Stimulated activated naive CD8-positive, alpha-beta T cell treated with anti-CD3 and anti-CD28 coated beads, Interleukin-15, amount 100 ng/mL, for 72 hours (primary cell): ENCODE measurements around the gene PEA15.
A peak's percentile ranks its signal among the peaks of the same experiment; 100 is the strongest.

Experiments used
- ATAC-seq: fragments of 150-1000 bp; cut with Tn5 transposase; 2 replicates; pipeline ENCODE4 v1.10.0; 2021; ENCODE audit warnings: mild to moderate bottlenecking, moderate library complexity
- DNase-seq, 2 donors: peaks; one replicate each; pipeline ENCODE4 v3.0.0; 2021 to 2022
- H3K27ac Mint-ChIP-seq, 2 donors: one replicate each; pipeline ENCODE4 v1.8.0; 2022; ENCODE audit warnings: mild to moderate bottlenecking in 2 of 2, mixed read lengths in 2 of 2, moderate library complexity in 2 of 2
- H3K27me3 Mint-ChIP-seq: one replicate; pipeline ENCODE4 v1.8.0; 2022; ENCODE audit warnings: mixed read lengths
- H3K4me1 Mint-ChIP-seq: one replicate; pipeline ENCODE4 v1.8.0; 2022; ENCODE audit warnings: mild to moderate bottlenecking, mixed read lengths
- H3K4me3 Mint-ChIP-seq, 2 donors: one replicate each; pipeline ENCODE4 v1.8.0; 2022; ENCODE audit warnings: mild to moderate bottlenecking in 2 of 2, mixed read lengths in 2 of 2, moderate library complexity in 1 of 2
- H3K9me3 Mint-ChIP-seq, 2 donors: one replicate each; pipeline ENCODE4 v1.8.0; 2022; ENCODE audit warnings: mixed read lengths in 2 of 2

PEA15 gene

DNA sequence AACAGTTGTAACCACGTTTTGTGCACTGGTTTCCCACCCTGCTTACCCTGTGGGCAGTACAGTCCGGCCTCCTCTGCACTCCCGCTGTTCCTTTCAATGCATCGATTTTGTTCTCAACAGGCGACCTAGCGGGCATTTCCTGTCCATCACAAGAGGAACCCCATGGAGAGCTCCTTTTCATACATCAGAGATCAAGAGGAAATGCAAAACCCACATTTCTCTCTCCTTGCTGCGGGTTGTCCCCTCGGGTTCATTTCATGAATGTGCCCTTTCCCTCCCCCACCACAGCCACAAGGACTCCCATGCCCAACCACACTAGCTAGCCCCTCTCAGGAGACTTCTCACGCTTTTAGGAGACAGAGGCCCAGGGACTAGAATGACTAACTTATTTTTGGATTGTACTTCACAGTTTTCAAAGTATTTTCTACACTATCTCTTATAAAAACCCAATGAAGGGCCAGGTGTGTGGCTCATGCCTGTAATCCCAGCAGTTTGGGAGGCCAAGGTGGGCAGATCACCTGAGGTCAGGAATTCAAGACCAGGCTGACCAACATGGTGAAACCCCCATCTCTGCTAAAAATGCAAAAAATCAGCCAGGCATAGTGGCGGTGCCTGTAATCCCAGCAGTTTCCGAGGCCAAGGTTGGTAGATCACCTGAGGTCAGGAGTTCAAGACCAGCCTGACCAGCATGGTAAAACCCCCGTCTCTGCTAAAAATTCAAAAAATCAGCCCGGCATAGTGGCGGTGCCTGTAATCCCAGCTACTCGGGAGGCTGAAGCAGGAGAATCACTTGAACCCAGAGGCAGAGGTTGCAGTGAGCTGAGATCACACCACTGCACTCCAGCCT is 35.4 kb upstream of the PEA15 start:
- Mint-ChIP-seq H3K27ac (no peak overlapping the region), H3K9me3 (no peaks in the 10 kb centered on the region), H3K27me3 (peaks cover 47% of the 10 kb centered on the region), H3K4me1 (peaks cover 43% of the 10 kb centered on the region), H3K4me3 (peak overlapping the region; percentile 52 to 63)
- ATAC-seq (peak; percentile 96), DNase-seq (peak; percentile 62 to 82)

DNA sequence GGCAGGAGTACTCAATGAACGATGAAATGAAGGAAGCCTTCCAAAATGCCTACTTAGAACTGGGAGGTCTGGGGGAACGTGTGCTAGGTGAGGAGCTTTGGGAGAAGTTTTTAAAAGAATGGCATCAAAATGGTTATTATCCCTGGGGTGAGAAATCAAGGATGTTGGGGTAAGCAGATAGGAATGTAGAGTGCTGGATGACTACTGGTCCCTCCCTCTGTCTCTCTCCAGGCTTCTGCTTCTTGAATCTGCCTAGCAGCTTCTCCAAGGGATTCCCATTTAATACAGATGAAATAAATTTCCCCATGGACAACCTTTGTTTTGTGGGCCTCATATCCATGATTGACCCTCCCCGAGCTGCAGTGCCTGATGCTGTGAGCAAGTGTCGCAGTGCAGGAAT is 33.8 kb upstream of the PEA15 start:
- no peak overlapping the region for H3K27ac Mint-ChIP-seq
- DNase-seq, result no peak
- H3K4me3 Mint-ChIP-seq, result no peak overlapping the region
- peaks cover 35% of the 10 kb centered on the region for H3K4me1 Mint-ChIP-seq
- H3K27me3 Mint-ChIP-seq, result peaks cover 40% of the 10 kb centered on the region
- no peaks in the 10 kb centered on the region for H3K9me3 Mint-ChIP-seq
- ATAC-seq, result no peak

DNA sequence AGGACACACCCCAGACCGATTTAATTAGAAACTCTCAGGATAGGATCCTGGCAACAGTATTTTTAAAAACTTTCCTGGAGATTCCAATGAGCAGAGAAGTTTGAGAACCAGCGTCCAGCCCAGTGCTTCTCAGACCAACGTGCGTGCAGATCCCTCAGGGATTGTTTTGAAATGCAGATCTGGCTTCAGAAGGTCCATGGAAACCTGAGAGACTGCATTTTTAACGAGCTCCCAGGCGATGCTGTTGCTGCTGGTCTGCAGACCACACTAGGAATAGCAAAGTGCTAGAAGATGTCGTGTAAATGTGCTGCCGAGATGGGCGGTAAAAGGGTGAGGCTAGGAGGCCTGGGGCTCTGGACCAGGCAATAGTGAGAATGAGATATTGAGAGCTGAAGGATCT is 33.2 kb upstream of the PEA15 start:
- H3K4me3 Mint-ChIP-seq, result no peak overlapping the region
- H3K27ac Mint-ChIP-seq, result no peak overlapping the region
- no peak for DNase-seq
- H3K27me3 Mint-ChIP-seq, result peaks cover 40% of the 10 kb centered on the region
- H3K9me3 Mint-ChIP-seq, result no peaks in the 10 kb centered on the region
- ATAC-seq, result no peak
- H3K4me1 Mint-ChIP-seq, result peaks cover 32% of the 10 kb centered on the region

DNA sequence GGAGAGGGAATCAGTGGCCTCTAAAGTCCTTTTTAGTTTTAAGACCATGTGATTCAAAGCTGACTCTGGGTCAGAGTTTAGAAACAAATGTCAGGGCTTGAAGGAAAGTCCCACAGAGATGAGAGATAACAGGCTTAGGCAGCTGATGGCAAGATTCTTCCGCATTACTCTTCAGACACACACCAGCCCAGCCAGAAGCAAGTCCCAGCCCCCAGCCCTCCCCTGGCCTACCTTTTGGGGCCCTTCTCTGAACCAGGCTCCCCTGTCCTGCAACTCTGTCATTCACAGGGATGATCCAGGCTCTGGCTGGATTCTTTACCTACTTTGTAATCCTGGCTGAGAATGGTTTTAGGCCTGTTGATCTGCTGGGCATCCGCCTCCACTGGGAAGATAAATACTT is 28.0 kb upstream of the PEA15 start:
- no peak overlapping the region for H3K27ac Mint-ChIP-seq
- peaks cover 25% of the 10 kb centered on the region for H3K27me3 Mint-ChIP-seq
- H3K4me3 Mint-ChIP-seq, result no peak overlapping the region
- H3K9me3 Mint-ChIP-seq, result no peaks in the 10 kb centered on the region
- no peak for DNase-seq
- peaks cover 9% of the 10 kb centered on the region for H3K4me1 Mint-ChIP-seq
- no peak for ATAC-seq

DNA sequence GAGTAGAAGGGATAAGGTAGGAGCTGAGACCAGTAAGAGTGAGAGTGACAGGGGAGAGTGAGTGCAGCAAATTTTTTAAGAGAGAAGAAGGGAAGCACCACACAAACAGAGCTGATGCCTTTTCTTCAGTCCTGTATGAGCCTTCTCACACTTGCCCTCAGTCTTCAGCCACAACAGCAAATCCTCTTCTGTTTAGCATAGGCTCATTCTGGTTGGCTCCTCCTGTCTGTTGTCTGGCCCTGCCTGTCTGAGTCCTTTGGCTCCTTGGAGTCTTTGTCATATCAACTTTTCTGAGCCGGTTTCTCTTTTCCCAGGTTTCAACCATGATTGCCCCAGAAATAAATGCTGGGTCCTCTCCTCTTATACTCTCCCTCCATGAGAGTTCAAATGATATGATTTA is 27.5 kb upstream of the PEA15 start:
- Mint-ChIP-seq H3K4me3 (no peak overlapping the region), H3K4me1 (peaks cover 9% of the 10 kb centered on the region), H3K27me3 (peaks cover 20% of the 10 kb centered on the region), H3K27ac (no peak overlapping the region), H3K9me3 (no peaks in the 10 kb centered on the region)
- DNase-seq, result no peak
- ATAC-seq, result no peak

DNA sequence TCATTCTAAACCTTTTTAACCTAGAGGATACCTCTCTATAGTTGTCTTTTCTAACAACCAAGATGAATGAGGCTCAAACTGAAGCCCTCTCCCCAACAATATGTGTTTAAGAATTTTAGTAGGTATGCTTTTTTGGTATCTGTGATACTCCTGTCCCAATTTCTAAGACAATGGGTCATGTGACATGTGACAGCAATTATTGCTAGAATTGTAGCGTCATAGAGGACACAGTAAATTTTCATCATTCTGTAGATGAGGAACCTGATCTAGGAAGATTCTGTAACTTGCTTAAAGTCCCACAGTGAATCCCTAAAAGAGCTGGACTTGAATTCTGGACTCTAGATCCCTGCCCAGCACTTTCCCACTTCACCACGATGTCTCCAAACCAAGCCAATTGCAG is 26.5 kb upstream of the PEA15 start:
- peaks cover 9% of the 10 kb centered on the region for H3K4me1 Mint-ChIP-seq
- peaks cover 10% of the 10 kb centered on the region for H3K27me3 Mint-ChIP-seq
- ATAC-seq (no peak), DNase-seq (no peak)
- no peak overlapping the region for H3K27ac Mint-ChIP-seq
- no peaks in the 10 kb centered on the region for H3K9me3 Mint-ChIP-seq
- no peak overlapping the region for H3K4me3 Mint-ChIP-seq

DNA sequence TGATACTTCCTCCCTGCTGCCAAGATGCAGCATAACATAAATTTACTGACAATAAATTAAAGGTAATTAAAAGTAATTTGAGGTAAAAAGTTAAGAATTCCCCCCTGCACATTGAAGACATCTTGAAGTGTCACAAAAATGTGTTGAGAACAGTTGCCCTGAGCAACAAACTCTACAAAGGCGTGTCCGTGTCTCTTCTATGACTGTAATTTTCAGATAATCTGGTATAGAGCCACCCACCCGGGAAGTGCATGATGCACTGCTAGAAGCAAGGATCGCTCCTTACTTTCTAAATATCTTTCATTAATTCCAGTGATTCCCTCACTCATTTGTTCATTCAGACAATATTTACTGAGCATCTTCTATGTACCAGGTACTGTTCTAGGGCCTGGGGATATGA is 25.8 kb upstream of the PEA15 start:
- Mint-ChIP-seq H3K4me1 (peaks cover 9% of the 10 kb centered on the region), H3K9me3 (no peaks in the 10 kb centered on the region), H3K4me3 (no peak overlapping the region), H3K27me3 (peaks cover 3% of the 10 kb centered on the region), H3K27ac (no peak overlapping the region)
- no peak for DNase-seq
- ATAC-seq, result no peak

DNA sequence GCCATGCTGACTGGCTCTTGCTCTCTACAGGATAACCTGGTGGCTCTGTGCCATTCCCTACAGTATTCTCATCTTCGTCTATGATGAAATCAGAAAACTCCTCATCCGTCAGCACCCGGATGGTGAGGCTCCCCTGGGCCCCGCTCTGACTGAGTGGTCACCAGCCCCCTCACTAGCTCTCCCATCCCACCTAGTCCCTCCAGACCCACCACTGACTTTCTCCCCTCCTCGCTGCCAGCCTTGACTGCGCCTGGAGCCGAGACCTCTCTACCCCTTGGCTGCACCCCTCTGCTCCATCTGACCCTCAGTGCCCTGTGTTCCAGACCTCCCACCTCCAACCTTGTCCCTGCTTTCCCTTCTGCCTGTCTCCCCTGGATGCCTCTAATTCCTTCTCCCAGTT is 18.9 kb upstream of the PEA15 start:
- H3K4me1 Mint-ChIP-seq, result no peaks in the 10 kb centered on the region

DNA sequence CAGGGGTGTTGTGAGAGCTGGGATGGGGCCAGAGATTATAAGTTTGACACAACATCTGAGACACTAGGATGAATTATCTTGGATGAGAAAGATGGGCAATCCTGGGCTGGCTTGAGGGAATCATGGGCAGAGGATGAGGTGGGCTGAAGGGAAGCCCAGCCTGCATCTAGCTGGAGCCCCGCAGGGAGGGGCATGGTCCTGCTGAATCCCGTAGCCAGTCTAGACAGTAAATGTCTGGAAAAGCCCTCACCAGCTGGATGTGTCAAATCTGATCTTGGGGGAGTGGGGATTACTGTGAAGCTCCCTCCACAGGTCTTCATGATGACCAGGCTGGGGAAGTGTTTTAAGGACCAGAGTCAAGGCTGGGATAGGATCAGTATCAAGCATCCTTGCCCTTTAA is 18.5 kb upstream of the PEA15 start:
- DNase-seq (no peak), ATAC-seq (no peak)
- Mint-ChIP-seq H3K9me3 (no peaks in the 10 kb centered on the region), H3K27ac (peak overlapping the region; percentile 3 to 4), H3K4me1 (no peaks in the 10 kb centered on the region), H3K27me3 (peaks cover 13% of the 10 kb centered on the region), H3K4me3 (no peak overlapping the region)

More for the DNA sequence above, 18.9 kb upstream of the PEA15 start:
- DNase-seq (no peak), ATAC-seq (no peak)
- Mint-ChIP-seq H3K9me3 (no peaks in the 10 kb centered on the region), H3K27me3 (peaks cover 13% of the 10 kb centered on the region), H3K4me3 (no peak overlapping the region), H3K27ac (no peak overlapping the region)

DNA sequence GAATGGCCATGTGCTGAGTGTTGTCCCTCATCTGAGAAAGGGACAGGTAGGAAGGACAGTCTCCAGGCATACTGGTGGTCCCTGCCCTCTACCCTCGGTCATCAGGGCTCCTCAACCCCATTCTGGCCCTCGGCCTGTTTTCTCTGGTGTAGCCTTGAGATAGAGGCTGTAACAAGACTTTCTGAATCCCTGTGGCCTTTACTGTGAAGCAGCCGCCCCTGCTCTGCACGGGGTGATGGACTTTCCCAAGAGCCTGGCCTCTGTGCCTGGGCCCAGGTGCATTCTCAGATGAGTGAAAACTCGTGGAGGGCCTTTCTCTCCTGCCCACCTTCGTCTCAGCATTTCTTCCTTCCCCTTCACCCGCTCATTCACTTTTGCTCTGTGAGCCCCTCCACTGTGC is 17.8 kb upstream of the PEA15 start:
- no peak for ATAC-seq
- DNase-seq, result no peak
- Mint-ChIP-seq H3K4me1 (no peaks in the 10 kb centered on the region), H3K27ac (no peak overlapping the region), H3K9me3 (no peaks in the 10 kb centered on the region), H3K27me3 (peaks cover 13% of the 10 kb centered on the region), H3K4me3 (no peak overlapping the region)

DNA sequence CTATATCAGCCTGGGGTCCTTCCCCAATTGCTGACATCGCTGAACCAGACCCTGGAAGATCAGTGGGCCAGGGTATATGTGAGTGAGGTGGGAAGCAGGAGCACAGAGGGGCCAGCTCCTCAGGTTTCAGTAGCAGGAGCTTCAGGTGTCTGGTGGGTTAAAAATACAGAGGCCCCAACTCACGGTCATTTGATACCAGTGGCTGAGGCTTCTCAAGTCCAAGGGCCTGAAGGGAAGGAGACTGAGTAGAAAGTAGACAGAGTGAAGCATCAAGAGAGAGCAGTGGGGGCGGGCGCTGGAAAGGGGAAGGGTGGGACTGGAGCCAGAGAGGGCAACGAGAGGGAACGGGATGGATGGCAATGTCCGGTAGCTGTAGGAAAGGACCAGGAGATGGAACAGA is 16.8 kb upstream of the PEA15 start:
- Mint-ChIP-seq H3K27me3 (peaks cover 13% of the 10 kb centered on the region), H3K4me3 (no peak overlapping the region), H3K9me3 (no peaks in the 10 kb centered on the region), H3K4me1 (no peaks in the 10 kb centered on the region), H3K27ac (no peak overlapping the region)
- ATAC-seq, result no peak
- DNase-seq, result no peak

DNA sequence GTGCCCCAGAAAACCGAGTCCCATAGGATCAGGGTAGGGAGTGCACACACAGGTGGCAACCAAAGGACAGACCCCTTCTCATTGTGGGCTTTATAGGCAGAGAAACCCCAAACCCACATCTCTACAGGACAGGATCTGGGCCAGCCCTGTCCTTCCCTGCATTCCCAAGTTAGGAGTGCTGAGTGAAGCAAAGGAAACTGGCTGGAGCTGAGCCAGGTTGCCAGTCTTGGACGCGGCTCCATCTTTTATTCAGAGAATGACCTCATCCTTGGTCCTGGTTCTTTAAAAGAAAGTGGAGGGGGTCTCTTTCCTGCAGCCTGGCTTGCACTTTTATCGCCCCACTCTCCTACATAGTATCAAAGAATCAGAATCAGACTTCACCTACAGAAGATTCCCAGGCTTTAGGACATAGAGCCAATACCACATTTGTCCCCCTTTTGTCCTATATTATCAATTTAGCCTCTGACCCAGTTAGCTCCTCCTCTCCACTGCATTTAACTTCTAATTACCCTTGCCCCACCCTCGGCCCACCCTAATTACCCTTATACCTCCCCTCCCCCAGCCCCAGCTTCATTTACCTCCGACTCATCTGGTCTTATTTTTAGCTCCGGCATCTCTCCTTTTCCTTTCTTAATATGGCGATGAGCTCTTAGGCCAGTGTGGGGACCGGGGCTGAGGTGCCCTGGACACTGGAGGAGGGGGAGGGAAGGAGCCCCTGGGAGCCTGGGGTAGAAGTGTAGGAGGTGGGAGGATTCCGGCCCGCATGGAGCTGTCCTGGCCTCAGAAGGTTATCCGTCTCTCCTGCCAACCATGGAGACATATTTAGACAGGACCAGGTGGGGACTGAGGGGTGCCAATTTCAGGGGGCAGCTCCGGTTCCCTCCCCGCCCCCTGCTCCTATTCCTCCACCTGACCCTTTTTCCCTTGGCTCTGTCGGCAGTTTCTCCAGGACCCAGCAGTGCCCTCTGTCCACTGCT is 15.2 kb upstream of the PEA15 start, which contains the start of gene CASQ1:
CASQ1 (plus strand) TSS at position 927 of the 977 bp plus-strand sequence. CDS start 177 bp downstream, outside the sequence.
- H3K27ac Mint-ChIP-seq, result no peak within 1 kb of the TSS
- no peaks in the 10 kb centered on the region for H3K9me3 Mint-ChIP-seq
- no peak for ATAC-seq
- H3K27me3 Mint-ChIP-seq, result peaks cover 13% of the 10 kb centered on the region
- H3K4me3 Mint-ChIP-seq, result no peak within 1 kb of the TSS
- DNase-seq, result no peak
- no peaks in the 10 kb centered on the region for H3K4me1 Mint-ChIP-seq

DNA sequence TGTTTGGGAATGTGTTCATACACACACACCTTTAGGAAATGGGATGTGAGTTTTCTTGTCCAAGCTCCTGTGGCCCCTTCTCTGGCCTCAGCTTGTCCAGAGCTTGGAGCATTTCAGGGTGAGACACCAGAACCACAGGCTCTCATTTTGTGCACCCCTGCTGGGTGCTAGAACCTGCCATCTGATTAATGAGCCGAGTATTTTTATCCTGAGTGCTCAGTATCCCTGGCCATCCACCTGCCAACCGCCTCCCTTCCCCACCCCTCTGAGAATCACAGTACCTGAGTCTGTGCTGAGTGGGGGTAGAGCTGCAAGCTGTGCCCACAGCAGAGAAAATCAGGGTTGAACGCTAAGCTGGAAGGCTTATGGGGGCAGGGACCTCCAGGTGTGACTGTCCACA is 13.4 kb upstream of the PEA15 start:
- H3K4me3 Mint-ChIP-seq, result no peak overlapping the region
- ATAC-seq (no peak), DNase-seq (no peak)
- H3K27ac Mint-ChIP-seq, result no peak overlapping the region
- no peaks in the 10 kb centered on the region for H3K9me3 Mint-ChIP-seq
- H3K4me1 Mint-ChIP-seq, result no peaks in the 10 kb centered on the region
- peaks cover 5% of the 10 kb centered on the region for H3K27me3 Mint-ChIP-seq

DNA sequence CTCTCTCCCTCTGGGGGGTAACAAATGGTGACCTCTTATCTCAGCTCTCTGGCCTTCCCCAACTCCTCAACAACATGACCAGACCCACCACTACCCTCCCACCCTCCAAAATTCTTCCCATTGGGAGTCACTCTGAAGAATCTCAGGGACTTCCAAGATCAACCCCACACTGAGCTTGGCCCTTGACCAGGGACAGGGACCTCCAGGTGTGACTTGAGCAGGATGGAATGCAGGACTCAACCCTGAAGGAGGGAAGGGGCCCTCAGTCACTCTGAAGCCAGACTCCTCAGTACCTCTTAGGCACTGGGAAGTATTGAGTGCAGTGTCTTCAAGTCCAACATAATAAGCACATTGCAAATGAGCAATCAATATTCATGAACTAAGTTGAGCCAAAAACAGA is 12.9 kb upstream of the PEA15 start:
- H3K27ac Mint-ChIP-seq, result no peak overlapping the region
- peaks cover under 1% of the 10 kb centered on the region for H3K27me3 Mint-ChIP-seq
- H3K4me3 Mint-ChIP-seq, result no peak overlapping the region
- H3K4me1 Mint-ChIP-seq, result no peaks in the 10 kb centered on the region
- DNase-seq (no peak), ATAC-seq (no peak)
- H3K9me3 Mint-ChIP-seq, result no peaks in the 10 kb centered on the region

DNA sequence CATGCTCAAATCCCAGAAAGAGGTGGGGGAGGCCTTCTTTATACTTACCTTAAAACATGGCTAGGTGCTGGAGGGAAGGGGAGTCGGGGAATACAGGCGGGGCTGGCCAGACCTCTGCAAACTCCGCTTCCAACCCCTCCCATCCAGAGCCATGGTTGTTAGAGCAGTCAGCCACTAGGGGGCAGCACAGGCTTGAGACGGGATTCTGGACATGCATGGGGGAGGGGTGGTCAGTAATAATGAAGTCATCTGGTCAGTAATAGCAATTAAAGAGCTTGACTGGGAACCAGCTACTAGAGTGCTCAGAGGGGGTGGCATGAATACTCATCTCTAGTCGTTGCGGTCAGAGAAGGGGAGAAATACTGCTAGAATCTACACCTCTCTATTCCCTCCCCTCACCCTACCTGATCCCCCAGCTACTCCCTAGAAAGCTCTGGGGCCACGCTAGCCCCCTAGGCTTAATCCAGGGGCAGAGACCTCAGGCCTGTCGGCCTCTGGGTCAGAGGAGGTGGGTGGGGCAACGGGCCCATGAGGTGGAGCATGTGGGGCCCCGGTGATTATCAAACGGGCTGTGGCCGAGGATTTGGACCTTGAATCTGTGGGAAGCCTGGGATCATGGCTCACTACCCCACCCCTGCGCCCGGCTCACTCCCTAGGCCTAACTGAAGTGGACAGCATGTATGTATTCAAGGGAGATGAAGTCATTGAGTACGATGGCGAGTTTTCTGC is 11.9 kb upstream of the PEA15 start:
- Mint-ChIP-seq H3K27ac (no peak overlapping the region), H3K27me3 (no peaks in the 10 kb centered on the region), H3K4me1 (no peaks in the 10 kb centered on the region), H3K9me3 (no peaks in the 10 kb centered on the region), H3K4me3 (no peak overlapping the region)
- peak; percentile 75 to 78 for DNase-seq
- ATAC-seq, result peak; percentile 68
